SK-N-SH (cell line): ENCODE data around the gene PGP. TPM values are rescaled to one million over a fixed set of nuclear protein-coding genes. Genes with fewer than 3 reads are reported as not detected.

Source experiments
- CTCF ChIA-PET: fragments of 300-600, 350-600 bp; formaldehyde crosslinking; extraction: SDS; loops from one replicate; lab custom pipeline; 2021; lab: Yijun Ruan, JAX
- POLR2A ChIA-PET: fragments of 350-600 bp; sonication (Branson Sonifier 250); formaldehyde crosslinking; extraction: SDS; loops from one replicate; lab custom pipeline; 2020; ENCODE audit warnings: antibody characterized with exemption, inconsistent platforms; lab: Yijun Ruan, JAX
- DNase-seq: peaks from one replicate; pipeline ENCODE4 v3.0.0; 2012
- H2AFZ ChIP-seq: fragments of 200-600 bp; sonication (generic); 2 replicates; pipeline ENCODE4 v1.8.1; 2016; ENCODE audit warnings: antibody characterized with exemption, mild to moderate bottlenecking, low read depth
- H3F3A ChIP-seq: fragments of 200-600 bp; sonication (generic); replicated peaks from 2 replicates; pipeline ENCODE3; 2016; ENCODE audit warnings: antibody characterized with exemption, mild to moderate bottlenecking; ENCODE audit not compliant: insufficient read depth
- H3K27ac ChIP-seq, 2 experiments: fragments of 200-500 bp in 1 of 2; fragments of 200-600 bp in 1 of 2; sonication (Bioruptor generic) in 1 of 2; sonication (generic), shearing (Covaris generic) in 1 of 2; 2 replicates each; pipeline versions ENCODE4 v1.5.1 to v1.6.1; 2014 to 2016; ENCODE audit warnings: low read depth in 2 of 2, inconsistent platforms in 1 of 2, low read length in 1 of 2, mild to moderate bottlenecking in 1 of 2, mixed read lengths in 1 of 2
- H3K27me3 ChIP-seq: fragments of 200-600 bp; sonication (generic), shearing (Covaris generic); 2 replicates; pipeline ENCODE4 v1.6.1; 2016; ENCODE audit warnings: mixed run types; ENCODE audit not compliant: insufficient read depth
- H3K36me3 ChIP-seq, 2 experiments: fragments of 200-500 bp in 1 of 2; fragments of 200-600 bp in 1 of 2; sonication (Bioruptor generic) in 1 of 2; sonication (generic) in 1 of 2; replicated peaks in 1 of 2; 2 replicates each; pipeline versions ENCODE3 to v1.5.1; 2014 to 2016; ENCODE audit warnings: low read length in 1 of 2, mild to moderate bottlenecking in 1 of 2; ENCODE audit not compliant: insufficient read depth in 2 of 2, control insufficient read depth in 1 of 2
- H3K4me1 ChIP-seq, 2 experiments: fragments of 200-500 bp in 1 of 2; fragments of 200-600 bp in 1 of 2; sonication (Bioruptor generic) in 1 of 2; sonication (generic), shearing (Covaris generic) in 1 of 2; 2 replicates each; pipeline versions ENCODE4 v1.5.1 to v1.6.1; 2014 to 2016; ENCODE audit warnings: low read depth in 1 of 2, low read length in 1 of 2, mixed run types in 1 of 2; ENCODE audit not compliant: insufficient read depth in 2 of 2, control insufficient read depth in 1 of 2
- H3K4me2 ChIP-seq: fragments of 200-600 bp; sonication (generic), shearing (Covaris generic); 2 replicates; pipeline ENCODE4 v1.6.1; 2017; ENCODE audit warnings: mixed run types
- H3K4me3 ChIP-seq, 2 experiments: fragments of 200-500 bp in 1 of 2; fragments of 200-600 bp in 1 of 2; sonication (Bioruptor generic) in 1 of 2; sonication (generic), shearing (Covaris generic) in 1 of 2; 2 replicates each; pipeline versions ENCODE4 v1.5.1 to v1.8.1; 2014 to 2016; ENCODE audit warnings: low read depth in 2 of 2, inconsistent platforms in 1 of 2, low read length in 1 of 2, mild to moderate bottlenecking in 1 of 2, mixed read lengths in 1 of 2, moderate library complexity in 1 of 2
- H3K79me2 ChIP-seq: fragments of 200-600 bp; sonication (generic); 2 replicates; pipeline ENCODE4 v1.8.1; 2017; ENCODE audit warnings: mild to moderate bottlenecking; ENCODE audit not compliant: insufficient read depth
- H3K9ac ChIP-seq: fragments of 200-600 bp; sonication (generic); 2 replicates; pipeline ENCODE4 v1.6.1; 2017; ENCODE audit warnings: mixed run types
- H3K9me2 ChIP-seq: fragments of 200-600 bp; sonication (generic); 2 replicates; pipeline ENCODE4 v1.6.1; 2017; ENCODE audit warnings: mixed run types
- H3K9me3 ChIP-seq: fragments of 200-600 bp; sonication (generic); 2 replicates; pipeline ENCODE4 v1.6.1; 2017; ENCODE audit warnings: mixed run types, mild to moderate bottlenecking, moderate library complexity
- H4K20me1 ChIP-seq: fragments of 200-600 bp; sonication (generic); 2 replicates; pipeline ENCODE4 v1.6.1; 2017; ENCODE audit warnings: mild to moderate bottlenecking, mixed run types; ENCODE audit not compliant: insufficient read depth
- CHD2 ChIP-seq: fragments of 150-350 bp; IDR thresholded peaks from 2 replicates; pipeline ENCODE4 v1.6.1; 2018; ENCODE audit warnings: low read length; ENCODE audit not compliant: partially characterized antibody
- CTCF ChIP-seq: fragments of 200-600 bp; sonication (generic); IDR thresholded peaks from 2 replicates; pipeline ENCODE4 v1.6.1; 2017; ENCODE audit warnings: antibody characterized with exemption, mild to moderate bottlenecking, moderate library complexity
- GATA2 ChIP-seq: sonication (generic); formaldehyde crosslinking; IDR thresholded peaks from 2 replicates; pipeline ENCODE4 v1.5.0; 2020; ENCODE audit warnings: mild to moderate bottlenecking, missing genetic modification reagents
- MXI1 ChIP-seq: IDR thresholded peaks from 2 replicates; pipeline ENCODE4 v1.6.1; 2012; ENCODE audit warnings: mild to moderate bottlenecking, low read depth, low read length, improper control_type of control experiment
- NRF1 ChIP-seq: IDR thresholded peaks from 2 replicates; pipeline ENCODE4 v1.6.1; 2012; ENCODE audit warnings: low read depth, mild to moderate bottlenecking, low read length
- PBX3 ChIP-seq: IDR thresholded peaks from 2 replicates; pipeline ENCODE4; 2012
- POLR2AphosphoS5 ChIP-seq: IDR thresholded peaks from 2 replicates; pipeline ENCODE4 v1.6.1; 2012; ENCODE audit warnings: low read depth, low read length
- REST ChIP-seq: IDR thresholded peaks from 2 replicates; pipeline ENCODE4 v1.6.1; 2012; ENCODE audit warnings: mild to moderate bottlenecking, low read depth, low read length, moderate library complexity
- SMC3 ChIP-seq: IDR thresholded peaks from 2 replicates; pipeline ENCODE4 v1.6.1; 2012; ENCODE audit warnings: low read depth, low read length, improper control_type of control experiment
- TAF1 ChIP-seq: IDR thresholded peaks from 2 replicates; pipeline ENCODE4 v1.6.1; 2012; ENCODE audit warnings: low read depth, mild to moderate bottlenecking, low read length, moderate library complexity, borderline replicate concordance
- YY1 ChIP-seq: IDR thresholded peaks from 2 replicates; pipeline ENCODE4 v1.4.0; 2012; ENCODE audit warnings: low read depth, mild to moderate bottlenecking
- ZBTB33 ChIP-seq: IDR thresholded peaks from 2 replicates; pipeline ENCODE4 v1.4.0; 2012; ENCODE audit warnings: low read depth, borderline replicate concordance
- WGBS: methylation state at CpG from one replicate; pipeline ENCODE4 v1.1.6; 2017; ENCODE audit warnings: low lambda C conversion rate; 5-methylcytosine and 5-hydroxymethylcytosine counted together
- polyA plus RNA-seq, 3 experiments: library from polyadenylated mRNA; depleted of rRNA; stranded (reverse); fragments of >200 nt; gene quantifications; 2 replicates each; pipeline ENCODE4 v1.2.3, GENCODE V29; 2012

Gene PGP
- polyA plus RNA-seq, 1 of the 3 experiments (the other 2 are of a cell fraction), result 10.3 TPM

GRCh38 chr16:2205104-2205966, 9.3 kb downstream of the PGP start, which contains the start of gene MLST8:
Gene MLST8, plus strand, starts transcription at chr16:2205454. Its CDS starts 632 bp downstream, at chr16:2206086.
- H3K4me3 ChIP-seq, result peak within 1 kb of the TSS; percentile 75 to 76
- WGBS, result 6% methylated on average over 14 of the region's 93 CpGs
- POLR2A ChIA-PET, result interaction anchor here (1.1 to 1.7 kb wide), 3 partner anchors 9 to 57 kb away, joined by 3 to 8 read pairs (median 5); partner anchors contain the start of genes CASKIN1 and RAB26
- H3K9me3 ChIP-seq, result no peaks in the 10 kb centered on the region
- H3K79me2 ChIP-seq, result peaks cover 16% of the 10 kb centered on the region; the same call in 1 of the 2 replicates
- H3K9ac ChIP-seq, result peak within 1 kb of the TSS; percentile 94
- no peaks in the 10 kb centered on the region for H3K27me3 ChIP-seq
- peak within 1 kb of the TSS; percentile 85 for H3K4me2 ChIP-seq
- peaks cover 6% of the 10 kb centered on the region for H3F3A ChIP-seq
- no peaks in the 10 kb centered on the region for H4K20me1 ChIP-seq
- peak; percentile 99 for DNase-seq
- no peaks in the 10 kb centered on the region for H3K9me2 ChIP-seq
- H3K27ac ChIP-seq, result peak within 1 kb of the TSS; percentile 84 to 97
- peak within 1 kb of the TSS; percentile 98 for H2AFZ ChIP-seq
- CTCF ChIA-PET, result interaction anchor here (0.6 to 4.9 kb wide), 8 partner anchors 11 to 1569 kb away, joined by 3 to 19 read pairs (median 3); partner anchors contain the start of genes ECI1 and METTL26
- TF ChIP-seq POLR2AphosphoS5 (peak; percentile 89), MXI1 (peak; percentile 87), YY1 (peak; percentile 79), SMC3 (no peak), ZBTB33 (no peak), TAF1 (peak; percentile 90), CHD2 (peak; percentile 37), NRF1 (peak; percentile 100), GATA2 (CRISPR knock-in tag) (no peak), REST (peak; percentile 0; the same call in 1 of the 2 replicates), PBX3 (0 out of 2 replicates have a peak, but pooled peaks have one; percentile 10), CTCF (peak; percentile 39)
- peaks cover 0 to 28% of the 10 kb centered on the region in 2 experiments for H3K36me3 ChIP-seq
- peaks cover 0 to 19% of the 10 kb centered on the region in 2 experiments; a peak in 2 of 4 replicates for H3K4me1 ChIP-seq
